GM12891 (cell line): ENCODE results near the gene RBFOX2.

Source experiments
- POLR2A ChIP-seq: IDR thresholded peaks from 2 replicates; pipeline ENCODE4 v1.6.1; 2011; ENCODE audit warnings: low read depth, low read length, control low read depth
- POLR2AphosphoS5 ChIP-seq: IDR thresholded peaks from 2 replicates; pipeline ENCODE4 v1.6.1; 2011; ENCODE audit warnings: low read depth, low read length, control low read depth

GRCh38 chr22:35769974-35770373 is 258.6 kb downstream of the RBFOX2 start:
- TF ChIP-seq POLR2AphosphoS5 = no peak
- TF ChIP-seq POLR2A = no peak
